Mesenchymal stem cell (in vitro differentiated cells and primary cell): Measurements from ENCODE around the gene RBM20.

Experiments
- DNase-seq: peaks from one replicate; pipeline ENCODE4 v3.0.0-alpha.2; 2013
- H2AFZ ChIP-seq: one replicate; pipeline ENCODE4 v1.6.1; 2013; ENCODE audit warnings: low read depth, mild to moderate bottlenecking, control low read depth, inconsistent platforms, low read length, moderate library complexity
- H2AK5ac ChIP-seq: 2 replicates; pipeline ENCODE4 v1.6.1; 2013; ENCODE audit warnings: low read length, moderate library complexity, mild to moderate bottlenecking, inconsistent platforms; ENCODE audit not compliant: severe bottlenecking
- H2BK120ac ChIP-seq: one replicate; pipeline ENCODE4 v1.6.1; 2013; ENCODE audit warnings: low read depth, mild to moderate bottlenecking, inconsistent platforms, low read length, moderate library complexity
- H2BK12ac ChIP-seq, 2 experiments: one replicate each; pipeline ENCODE4 v1.6.1; 2013; ENCODE audit warnings: inconsistent platforms in 2 of 2, low read length in 2 of 2, mild to moderate bottlenecking in 2 of 2, moderate library complexity in 2 of 2, control low read depth in 1 of 2
- H2BK15ac ChIP-seq: one replicate; pipeline ENCODE4 v1.6.1; 2013; ENCODE audit warnings: mild to moderate bottlenecking, low read depth, inconsistent platforms; ENCODE audit not compliant: poor library complexity, severe bottlenecking
- H2BK5ac ChIP-seq: 2 replicates; pipeline ENCODE4 v1.6.1; 2013; ENCODE audit warnings: low read depth, mild to moderate bottlenecking, low read length, control low read depth, inconsistent platforms; ENCODE audit not compliant: poor library complexity, severe bottlenecking
- H3K14ac ChIP-seq, 2 experiments: one replicate each; pipeline ENCODE4 v1.6.1; 2013; ENCODE audit warnings: inconsistent platforms in 2 of 2, low read length in 2 of 2, control low read depth in 1 of 2, mild to moderate bottlenecking in 1 of 2, moderate library complexity in 1 of 2
- H3K18ac ChIP-seq, 2 experiments: one replicate each; pipeline ENCODE4 v1.6.1; 2013; ENCODE audit warnings: inconsistent platforms in 2 of 2, low read length in 2 of 2, control low read depth in 1 of 2, low read depth in 1 of 2, mild to moderate bottlenecking in 1 of 2
- H3K23ac ChIP-seq, 2 experiments: one replicate each; pipeline ENCODE4 v1.6.1; 2013; ENCODE audit warnings: inconsistent platforms in 2 of 2, low read length in 2 of 2, mild to moderate bottlenecking in 2 of 2, moderate library complexity in 2 of 2, control low read depth in 1 of 2
- H3K27ac ChIP-seq: 2 replicates; pipeline ENCODE4 v1.5.1; 2013; ENCODE audit warnings: mild to moderate bottlenecking, moderate library complexity, low read length, control low read depth, inconsistent platforms; ENCODE audit not compliant: poor library complexity, severe bottlenecking
- H3K27me3 ChIP-seq, 2 experiments: 2 replicates each; pipeline versions ENCODE4 v1.6.1 to v1.7.0; 2013; ENCODE audit warnings: low read length in 2 of 2, mild to moderate bottlenecking in 2 of 2, moderate library complexity in 2 of 2, control low read depth in 1 of 2, inconsistent platforms in 1 of 2; ENCODE audit not compliant: control insufficient read depth in 1 of 2, insufficient read depth in 1 of 2
- H3K36me3 ChIP-seq, 2 experiments: 2 replicates each; pipeline versions ENCODE4 v1.6.1 to v1.7.0; 2013; ENCODE audit warnings: low read length in 2 of 2, control low read depth in 1 of 2, inconsistent platforms in 1 of 2, low read depth in 1 of 2, mild to moderate bottlenecking in 1 of 2; ENCODE audit not compliant: insufficient read depth in 2 of 2, control insufficient read depth in 1 of 2
- H3K4ac ChIP-seq, 2 experiments: one replicate each; pipeline ENCODE4 v1.6.1; 2013; ENCODE audit warnings: inconsistent platforms in 2 of 2, low read length in 2 of 2, mild to moderate bottlenecking in 2 of 2, moderate library complexity in 2 of 2, control low read depth in 1 of 2, low read depth in 1 of 2
- H3K4me1 ChIP-seq: 2 replicates; pipeline ENCODE4 v1.6.1; 2013; ENCODE audit warnings: low read depth, low read length, control low read depth; ENCODE audit not compliant: control insufficient read depth, insufficient read depth
- H3K4me2 ChIP-seq: 2 replicates; pipeline ENCODE4 v1.6.1; 2013; ENCODE audit warnings: low read length, mild to moderate bottlenecking, inconsistent platforms; ENCODE audit not compliant: poor library complexity, severe bottlenecking
- H3K4me3 ChIP-seq, 2 experiments: 2 replicates each; pipeline versions ENCODE4 v1.5.1 to v1.7.0; 2013; ENCODE audit warnings: low read length in 2 of 2, mild to moderate bottlenecking in 2 of 2, control low read depth in 1 of 2, low read depth in 1 of 2; ENCODE audit not compliant: insufficient read depth in 1 of 2
- H3K79me1 ChIP-seq: replicated peaks from 2 replicates; pipeline ENCODE4 v1.6.1; 2013; ENCODE audit warnings: mild to moderate bottlenecking, control low read depth, low read length, inconsistent platforms; ENCODE audit not compliant: poor library complexity, severe bottlenecking
- H3K9ac ChIP-seq: 2 replicates; pipeline ENCODE4 v1.7.0; 2013; ENCODE audit warnings: mild to moderate bottlenecking, low read length, moderate library complexity
- H3K9me3 ChIP-seq: 2 replicates; pipeline ENCODE4 v1.7.0; 2013; ENCODE audit warnings: mild to moderate bottlenecking, low read length; ENCODE audit not compliant: control insufficient read depth
- H4K8ac ChIP-seq: one replicate; pipeline ENCODE4 v1.6.1; 2013; ENCODE audit warnings: inconsistent platforms, mild to moderate bottlenecking, low read length, moderate library complexity
- H4K91ac ChIP-seq: one replicate; pipeline ENCODE4 v1.6.1; 2013; ENCODE audit warnings: mild to moderate bottlenecking, low read length, inconsistent platforms
- WGBS: methylation state at CpG from one replicate; pipeline ENCODE4 v1.1.7; 2013; ENCODE audit warnings: mixed read lengths; 5-methylcytosine and 5-hydroxymethylcytosine counted together

RBM20 gene

DNA sequence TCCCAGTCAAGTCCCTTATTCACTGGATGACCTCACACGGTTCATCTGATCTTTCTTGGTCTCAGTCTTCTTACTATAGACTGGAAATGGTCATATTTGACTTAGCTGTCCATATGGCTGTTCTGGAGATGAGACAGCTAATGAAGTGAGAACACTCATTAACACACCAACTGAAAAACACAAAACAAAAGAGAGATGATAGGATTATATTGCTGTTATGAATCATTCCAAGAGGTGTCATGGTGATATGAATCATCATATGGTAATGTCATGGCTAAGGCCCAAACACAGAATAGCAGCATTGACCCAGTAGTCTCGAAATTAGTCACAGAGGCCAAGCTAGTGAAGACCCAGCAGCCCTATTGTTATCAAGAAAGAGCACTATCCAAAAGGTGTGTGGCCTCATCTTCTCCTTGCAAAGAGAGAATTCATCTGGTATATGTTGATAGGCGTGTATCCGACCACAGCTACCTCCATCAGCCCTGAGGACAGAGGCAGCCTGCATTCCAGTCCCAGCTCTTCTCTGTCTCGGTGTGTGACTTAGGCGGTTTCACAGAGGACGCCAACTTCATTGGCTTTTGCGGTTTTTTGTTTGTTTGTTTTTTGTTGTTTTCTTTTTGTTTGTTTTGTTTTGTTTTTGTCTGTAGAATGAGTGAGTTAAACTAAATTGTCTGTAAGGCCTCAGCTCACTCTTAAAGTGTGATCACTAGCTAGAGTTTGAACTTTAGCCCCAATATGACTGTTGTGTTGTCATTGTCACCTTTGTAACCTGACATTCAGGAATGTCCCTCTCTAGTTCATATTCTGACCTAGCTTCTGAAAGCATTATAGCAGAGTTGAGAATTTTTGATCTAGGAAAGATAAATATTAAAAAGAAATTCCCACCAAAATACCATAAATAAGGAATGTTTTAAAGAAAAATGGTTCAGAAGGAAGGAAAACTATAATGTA lies 130.2 kb downstream of the RBM20 start:
- Histone ChIP-seq H3K79me1 (no peaks in the 10 kb centered on the region), H2BK15ac (no peak overlapping the region), H3K27ac (no peak overlapping the region), H2BK5ac (no peak overlapping the region), H3K36me3 (no peaks in the 10 kb centered on the region), H3K14ac (no peak overlapping the region), H3K9me3 (no peaks in the 10 kb centered on the region), H3K9ac (peak overlapping the region; percentile 37), H3K18ac (no peak overlapping the region), H2AK5ac (no peak overlapping the region), H2BK12ac (no peak overlapping the region), H3K27me3 (peaks cover 8 to 25% of the 10 kb centered on the region in 2 experiments), H3K4me2 (no peak overlapping the region), H3K23ac (no peak overlapping the region), H3K4me1 (peaks cover 1% of the 10 kb centered on the region), H4K8ac (no peak overlapping the region), H2AFZ (no peak overlapping the region), H4K91ac (no peak overlapping the region), H2BK120ac (no peak overlapping the region), H3K4ac (no peak overlapping the region), H3K4me3 (no peak overlapping the region)
- DNase-seq, result peak; percentile 33
- WGBS, result 87% methylated on average over 7 of the region's 8 CpGs

DNA sequence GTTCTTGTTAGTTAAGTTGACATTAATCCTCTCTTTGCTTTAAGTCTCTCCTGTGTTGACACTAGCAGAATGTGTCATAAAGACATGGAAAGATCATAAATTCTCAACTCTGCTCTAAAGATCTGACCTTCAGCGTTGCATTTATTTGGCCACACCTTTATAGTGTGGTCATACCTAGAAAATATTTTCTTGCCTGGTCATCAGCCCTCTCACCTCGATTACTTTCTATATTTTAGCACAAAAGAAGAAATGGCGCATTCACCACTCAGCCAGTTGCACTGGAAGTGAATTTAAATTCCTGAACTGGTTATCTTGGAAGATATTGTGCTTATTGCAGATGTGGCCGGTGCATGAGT lies 130.9 kb downstream of the RBM20 start:
- Histone ChIP-seq H4K8ac (no peak overlapping the region), H2BK120ac (no peak overlapping the region), H2BK5ac (no peak overlapping the region), H3K9me3 (no peaks in the 10 kb centered on the region), H4K91ac (no peak overlapping the region), H3K27me3 (peaks cover 12 to 29% of the 10 kb centered on the region in 2 experiments), H3K4me2 (no peak overlapping the region), H2AK5ac (no peak overlapping the region), H3K36me3 (no peaks in the 10 kb centered on the region), H2AFZ (no peak overlapping the region), H2BK12ac (no peak overlapping the region), H3K14ac (no peak overlapping the region), H3K9ac (no peak overlapping the region), H3K79me1 (no peaks in the 10 kb centered on the region), H3K23ac (no peak overlapping the region), H3K4me1 (peaks cover 1% of the 10 kb centered on the region), H3K4me3 (no peak overlapping the region), H3K18ac (no peak overlapping the region), H3K4ac (no peak overlapping the region), H3K27ac (no peak overlapping the region), H2BK15ac (no peak overlapping the region)
- DNase-seq, result no peak
- WGBS, result 97% methylated on average over 4 of the region's 4 CpGs

DNA sequence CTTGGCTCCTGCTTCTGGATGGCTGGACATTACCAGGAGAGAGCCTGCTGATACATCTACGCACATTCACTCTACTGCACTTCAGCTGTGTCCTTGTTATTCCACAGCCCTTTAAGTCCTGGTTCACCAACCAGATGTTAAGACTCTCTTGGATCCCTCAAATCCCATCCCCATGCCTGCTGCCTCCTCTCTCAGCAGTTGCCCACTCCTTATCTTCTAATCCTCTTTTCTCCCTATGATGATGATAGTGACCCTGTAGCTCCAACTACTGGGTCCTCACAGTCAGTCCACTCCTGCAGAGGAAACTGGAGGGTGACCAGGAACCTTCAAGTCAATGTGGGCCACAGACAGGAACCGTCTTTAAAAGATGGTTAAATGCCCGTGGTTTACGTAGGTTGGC lies 131.3 kb downstream of the RBM20 start:
- H2AFZ ChIP-seq, result no peak overlapping the region
- no peak overlapping the region for H3K18ac ChIP-seq
- no peaks in the 10 kb centered on the region for H3K79me1 ChIP-seq
- DNase-seq, result no peak
- no peak overlapping the region for H4K91ac ChIP-seq
- no peaks in the 10 kb centered on the region for H3K36me3 ChIP-seq
- H2BK15ac ChIP-seq, result no peak overlapping the region
- no peak overlapping the region for H3K9ac ChIP-seq
- no peak overlapping the region for H3K4me3 ChIP-seq
- H3K9me3 ChIP-seq, result no peaks in the 10 kb centered on the region
- no peak overlapping the region for H3K23ac ChIP-seq
- no peak overlapping the region for H2BK12ac ChIP-seq
- H3K4ac ChIP-seq, result no peak overlapping the region
- no peak overlapping the region for H3K27ac ChIP-seq
- H2AK5ac ChIP-seq, result no peak overlapping the region
- no peak overlapping the region for H3K4me2 ChIP-seq
- no peak overlapping the region for H3K14ac ChIP-seq
- H3K4me1 ChIP-seq, result peaks cover 1% of the 10 kb centered on the region
- peaks cover 12 to 29% of the 10 kb centered on the region in 2 experiments for H3K27me3 ChIP-seq
- 95% methylated on average over 4 of the region's 4 CpGs for WGBS
- H4K8ac ChIP-seq, result no peak overlapping the region
- H2BK120ac ChIP-seq, result no peak overlapping the region
- no peak overlapping the region for H2BK5ac ChIP-seq

DNA sequence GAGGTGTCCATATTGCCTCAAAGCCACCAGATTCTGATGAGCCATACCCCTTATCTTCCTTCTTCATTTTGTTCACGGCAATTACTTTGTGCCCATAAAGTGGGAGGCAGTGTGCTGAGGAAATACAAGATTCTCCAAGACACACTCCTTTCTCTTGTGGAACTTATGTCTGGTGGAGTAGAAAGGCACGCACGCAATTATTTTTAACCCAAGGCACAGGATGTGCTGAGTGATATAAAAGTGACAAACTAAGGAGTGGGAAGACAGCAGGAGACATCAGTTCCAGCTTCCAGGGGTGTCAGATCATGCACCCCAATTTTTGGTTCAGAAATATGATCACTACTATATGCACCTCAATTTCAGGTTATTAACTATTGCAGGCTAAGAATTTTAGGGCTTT lies 132.9 kb downstream of the RBM20 start:
- no peak overlapping the region for H3K4ac ChIP-seq
- no peak overlapping the region for H3K9ac ChIP-seq
- H2AK5ac ChIP-seq, result no peak overlapping the region
- H2BK120ac ChIP-seq, result no peak overlapping the region
- H3K79me1 ChIP-seq, result no peaks in the 10 kb centered on the region
- no peak overlapping the region for H4K8ac ChIP-seq
- no peak overlapping the region for H2BK15ac ChIP-seq
- peaks cover 1% of the 10 kb centered on the region for H3K4me1 ChIP-seq
- WGBS, result 100% methylated on average over 2 of the region's 3 CpGs
- H3K9me3 ChIP-seq, result no peaks in the 10 kb centered on the region
- no peak overlapping the region for H3K23ac ChIP-seq
- no peak overlapping the region for H3K27ac ChIP-seq
- no peak overlapping the region for H3K18ac ChIP-seq
- no peak overlapping the region for H3K4me3 ChIP-seq
- no peak overlapping the region for H3K14ac ChIP-seq
- no peak overlapping the region for H2AFZ ChIP-seq
- DNase-seq, result no peak
- no peak overlapping the region for H3K4me2 ChIP-seq
- H3K36me3 ChIP-seq, result no peaks in the 10 kb centered on the region
- H2BK12ac ChIP-seq, result no peak overlapping the region
- H2BK5ac ChIP-seq, result no peak overlapping the region
- no peak overlapping the region for H4K91ac ChIP-seq
- peaks cover 12 to 32% of the 10 kb centered on the region in 2 experiments for H3K27me3 ChIP-seq
